ENCODE results near the gene FOSB. TPM values are rescaled to one million over a fixed set of nuclear protein-coding genes. Genes with fewer than 3 reads are reported as not detected.
A peak's percentile ranks its signal among the peaks of the same experiment; 100 is the strongest.

FOSB gene
- total and polyA plus RNA-seq, 5 experiments from 2014 or later: 3.5 to 11.4 (median 10.2) TPM

DNA sequence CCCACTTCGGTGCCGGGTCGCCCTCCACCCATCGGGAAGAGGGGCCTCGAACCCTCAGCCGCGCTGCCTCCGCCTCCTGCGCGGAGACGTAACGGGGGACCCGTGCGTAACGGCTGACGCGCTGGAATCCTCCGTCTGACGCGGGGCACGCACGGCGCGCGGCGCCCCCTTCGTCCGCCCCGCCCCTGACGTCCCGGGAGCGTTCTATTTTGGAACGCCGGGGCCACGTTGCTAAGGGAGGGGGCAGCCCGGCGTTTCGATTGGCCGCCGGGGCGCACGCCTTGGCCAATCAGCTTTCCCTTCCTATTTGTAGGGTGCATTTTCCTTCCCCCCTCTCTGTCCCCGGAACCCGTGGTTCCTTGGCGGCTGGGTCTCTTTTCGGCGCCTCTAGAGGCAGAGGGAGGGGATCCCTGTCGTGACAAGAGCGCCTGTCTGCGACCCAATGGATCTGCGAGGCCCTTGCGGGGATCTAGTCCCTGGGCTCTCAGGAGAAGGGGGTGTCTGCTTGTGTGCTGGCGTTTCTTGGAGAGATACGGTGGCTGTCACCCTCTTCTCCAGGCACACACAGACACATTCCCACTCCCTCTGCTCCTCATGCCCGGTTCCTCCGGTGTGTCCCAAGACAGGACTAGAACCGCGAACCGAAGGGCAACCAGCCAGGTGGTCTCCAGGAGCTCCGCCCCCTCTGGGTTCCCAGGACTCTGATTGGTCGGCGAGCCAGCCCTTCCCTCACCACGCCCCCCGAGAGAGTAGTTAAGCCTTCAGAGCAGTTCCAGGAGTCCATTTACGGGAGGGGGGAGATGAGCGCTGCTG, 1.5 kb downstream of the FOSB start:
- peaks cover 25 to 66% (median 41%) of the 10 kb centered on the region in 4 donors for H3K4me1 Mint-ChIP-seq
- peaks cover 0 to 8% (median 3%) of the 10 kb centered on the region in 3 donors for H3K36me3 Mint-ChIP-seq
- H3K9me3 Mint-ChIP-seq: no peaks in the 10 kb centered on the region
- H3K27me3 Mint-ChIP-seq: peaks cover 7 to 38% (median 16%) of the 10 kb centered on the region in 5 donors
- peak; percentile 51 to 63 for ATAC-seq
- POLR2A ChIA-PET: interaction anchor here (0.5 to 5.6 kb wide), 19 partner anchors 8 to 434 kb away, joined by 3 to 90 read pairs (median 4); partner anchors contain the start of genes RTN2 and SYMPK
- peak overlapping the region; percentile 86 to 100 (median 99) for H3K27ac Mint-ChIP-seq
- peak overlapping the region; percentile 91 to 98 (median 94) for H3K4me3 Mint-ChIP-seq
- DNase-seq: peak; percentile 66 to 98 (median 94)

- no peaks in the 10 kb centered on the region for H3K9me3 Mint-ChIP-seq
- POLR2A ChIA-PET: interaction anchor here (0.6 to 5.6 kb wide), 14 partner anchors 8 to 433 kb away, joined by 3 to 90 read pairs (median 4); no protein-coding TSS in a partner anchor
- peaks cover 31 to 75% (median 45%) of the 10 kb centered on the region in 4 donors for H3K4me1 Mint-ChIP-seq
- ATAC-seq (peak; percentile 2 to 4), DNase-seq (peak in 6 of 10 donors; percentile 18 to 82 (median 57))
- H3K36me3 Mint-ChIP-seq: peaks cover 0 to 8% (median 3%) of the 10 kb centered on the region in 3 donors
- peak overlapping the region; percentile 91 to 98 (median 94) for H3K4me3 Mint-ChIP-seq
- peaks cover 7 to 31% (median 15%) of the 10 kb centered on the region in 5 donors for H3K27me3 Mint-ChIP-seq
- peak overlapping the region; percentile 86 to 100 (median 99) for H3K27ac Mint-ChIP-seq
These were observed 2.4 kb downstream of the FOSB start for GRCh38 chr19:45469945-45470761.

GRCh38 chr19:45470762-45471081, 2.9 kb downstream of the FOSB start:
- DNase-seq (peak in 2 of 10 donors; percentile 28 to 36), ATAC-seq (no peak)
- POLR2A ChIA-PET: interaction anchor here (0.6 to 5.6 kb wide), 2 partner anchors 28 to 228 kb away, joined by 3 to 90 read pairs; no protein-coding TSS in a partner anchor
- H3K4me3 Mint-ChIP-seq: peak overlapping the region; percentile 31 to 98 (median 93)
- H3K36me3 Mint-ChIP-seq: peaks cover 0 to 8% (median 3%) of the 10 kb centered on the region in 3 donors
- H3K27me3 Mint-ChIP-seq: peaks cover 7 to 32% (median 15%) of the 10 kb centered on the region in 5 donors
- peaks cover 35 to 78% (median 48%) of the 10 kb centered on the region in 4 donors for H3K4me1 Mint-ChIP-seq
- no peaks in the 10 kb centered on the region for H3K9me3 Mint-ChIP-seq
- peak overlapping the region in 7 of 10 donors; percentile 47 to 100 (median 99) for H3K27ac Mint-ChIP-seq

DNA sequence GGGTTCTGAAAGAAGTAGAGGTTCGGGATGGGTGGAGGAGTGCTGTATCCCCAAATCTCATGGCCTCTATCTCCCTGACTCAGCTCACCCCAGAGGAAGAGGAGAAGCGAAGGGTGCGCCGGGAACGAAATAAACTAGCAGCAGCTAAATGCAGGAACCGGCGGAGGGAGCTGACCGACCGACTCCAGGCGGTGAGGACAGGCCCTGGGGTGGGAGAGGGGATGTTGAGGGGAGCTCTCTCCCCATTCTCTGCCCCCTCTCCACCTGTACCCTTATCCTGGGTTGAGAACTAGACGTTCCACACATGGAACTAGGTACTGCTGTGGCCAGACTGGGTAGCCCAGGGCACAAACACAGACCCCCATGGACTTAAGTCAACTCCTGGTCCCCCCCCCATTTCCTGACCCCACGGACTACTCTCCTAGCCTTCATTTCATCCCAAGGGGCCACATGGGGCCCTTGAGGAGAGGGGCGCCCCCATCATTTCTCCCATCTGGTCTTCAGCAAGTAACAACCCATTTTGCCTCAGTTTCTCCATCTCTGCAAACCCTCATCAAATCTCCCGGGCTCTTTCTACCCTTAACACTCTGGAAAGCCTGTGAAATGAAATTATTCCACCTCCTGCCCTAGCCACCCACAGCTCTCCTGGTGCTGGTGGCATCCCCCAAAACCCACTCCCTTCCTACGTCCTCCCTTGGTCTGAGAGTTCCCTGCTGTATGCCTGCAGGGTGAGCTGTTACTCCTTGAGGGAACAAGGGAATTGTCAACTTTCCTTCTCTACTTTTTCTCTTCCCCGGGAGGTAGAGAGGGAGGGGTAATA, 3.5 kb downstream of the FOSB start:
- ATAC-seq (no peak), DNase-seq (peak in 4 of 10 donors; percentile 31 to 72 (median 46))
- H3K4me1 Mint-ChIP-seq: peaks cover 34 to 81% (median 49%) of the 10 kb centered on the region in 4 donors
- H3K27ac Mint-ChIP-seq: peak overlapping the region in 9 of 10 donors; percentile 19 to 100 (median 53)
- POLR2A ChIA-PET: interaction anchor here (5.6 kb wide), 1 partner anchor 29 kb away, joined by 90 read pairs; no protein-coding TSS in a partner anchor
- peaks cover 0 to 8% (median 3%) of the 10 kb centered on the region in 3 donors for H3K36me3 Mint-ChIP-seq
- H3K4me3 Mint-ChIP-seq: peak overlapping the region; percentile 27 to 94 (median 92)
- H3K9me3 Mint-ChIP-seq: no peaks in the 10 kb centered on the region
- peaks cover 7 to 32% (median 15%) of the 10 kb centered on the region in 5 donors for H3K27me3 Mint-ChIP-seq

GRCh38 chr19:45471931-45472562, 4.3 kb downstream of the FOSB start:
- peaks cover 0 to 8% (median 3%) of the 10 kb centered on the region in 3 donors for H3K36me3 Mint-ChIP-seq
- peak overlapping the region; percentile 27 to 94 (median 64) for H3K4me3 Mint-ChIP-seq
- ATAC-seq (no peak), DNase-seq (peak in 3 of 10 donors; percentile 19 to 77 (median 24))
- peaks cover 7 to 32% (median 15%) of the 10 kb centered on the region in 5 donors for H3K27me3 Mint-ChIP-seq
- peak overlapping the region in 7 of 10 donors; percentile 19 to 100 (median 63) for H3K27ac Mint-ChIP-seq
- H3K9me3 Mint-ChIP-seq: no peaks in the 10 kb centered on the region
- H3K4me1 Mint-ChIP-seq: peaks cover 38 to 86% (median 51%) of the 10 kb centered on the region in 4 donors
- POLR2A ChIA-PET: no interaction called here

GRCh38 chr19:45472563-45473366, 5.0 kb downstream of the FOSB start:
- Mint-ChIP-seq H3K9me3 (no peaks in the 10 kb centered on the region), H3K4me1 (peaks cover 35 to 86% (median 53%) of the 10 kb centered on the region in 4 donors), H3K27ac (peak overlapping the region in 7 of 10 donors; percentile 19 to 100 (median 54)), H3K36me3 (peaks cover 0 to 8% (median 3%) of the 10 kb centered on the region in 3 donors), H3K27me3 (peaks cover 7 to 32% (median 15%) of the 10 kb centered on the region in 5 donors), H3K4me3 (peak overlapping the region in 9 of 10 donors; percentile 51 to 94 (median 65))
- ATAC-seq (no peak), DNase-seq (peak in 7 of 10 donors; percentile 39 to 78 (median 58))
- POLR2A ChIA-PET: no interaction called here

- Mint-ChIP-seq H3K27me3 (peaks cover 7 to 33% (median 15%) of the 10 kb centered on the region in 5 donors), H3K4me1 (peaks cover 34 to 86% (median 57%) of the 10 kb centered on the region in 4 donors), H3K4me3 (peak overlapping the region in 2 of 10 donors; percentile 55 to 94), H3K27ac (peak overlapping the region in 5 of 10 donors; percentile 27 to 100 (median 75)), H3K9me3 (no peaks in the 10 kb centered on the region), H3K36me3 (peaks cover 0 to 8% (median 3%) of the 10 kb centered on the region in 3 donors)
- POLR2A ChIA-PET: no interaction called here
- peak in 1 of 10 donors; percentile 72 for DNase-seq
- no peak for ATAC-seq
These were observed 5.5 kb downstream of the FOSB start for GRCh38 chr19:45473367-45473681.

DNA sequence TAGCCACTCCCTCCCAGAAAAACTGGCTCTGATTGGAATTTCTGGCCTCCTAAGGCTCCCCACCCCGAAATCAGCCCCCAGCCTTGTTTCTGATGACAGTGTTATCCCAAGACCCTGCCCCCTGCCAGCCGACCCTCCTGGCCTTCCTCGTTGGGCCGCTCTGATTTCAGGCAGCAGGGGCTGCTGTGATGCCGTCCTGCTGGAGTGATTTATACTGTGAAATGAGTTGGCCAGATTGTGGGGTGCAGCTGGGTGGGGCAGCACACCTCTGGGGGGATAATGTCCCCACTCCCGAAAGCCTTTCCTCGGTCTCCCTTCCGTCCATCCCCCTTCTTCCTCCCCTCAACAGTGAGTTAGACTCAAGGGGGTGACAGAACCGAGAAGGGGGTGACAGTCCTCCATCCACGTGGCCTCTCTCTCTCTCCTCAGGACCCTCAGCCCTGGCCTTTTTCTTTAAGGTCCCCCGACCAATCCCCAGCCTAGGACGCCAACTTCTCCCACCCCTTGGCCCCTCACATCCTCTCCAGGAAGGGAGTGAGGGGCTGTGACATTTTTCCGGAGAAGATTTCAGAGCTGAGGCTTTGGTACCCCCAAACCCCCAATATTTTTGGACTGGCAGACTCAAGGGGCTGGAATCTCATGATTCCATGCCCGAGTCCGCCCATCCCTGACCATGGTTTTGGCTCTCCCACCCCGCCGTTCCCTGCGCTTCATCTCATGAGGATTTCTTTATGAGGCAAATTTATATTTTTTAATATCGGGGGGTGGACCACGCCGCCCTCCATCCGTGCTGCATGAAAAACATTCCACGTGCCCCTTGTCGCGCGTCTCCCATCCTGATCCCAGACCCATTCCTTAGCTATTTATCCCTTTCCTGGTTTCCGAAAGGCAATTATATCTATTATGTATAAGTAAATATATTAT, 6.1 kb downstream of the FOSB start:
- DNase-seq: peak in 8 of 10 donors; percentile 24 to 83 (median 44)
- Mint-ChIP-seq H3K4me1 (peaks cover 32 to 88% (median 62%) of the 10 kb centered on the region in 4 donors), H3K36me3 (peaks cover 0 to 8% (median 3%) of the 10 kb centered on the region in 3 donors), H3K27ac (peak overlapping the region in 7 of 10 donors; percentile 41 to 100 (median 60)), H3K4me3 (peak overlapping the region in 7 of 10 donors; percentile 36 to 70 (median 52)), H3K9me3 (peaks cover 0 to 3% (median 0%) of the 10 kb centered on the region in 9 donors), H3K27me3 (peaks cover 7 to 37% (median 15%) of the 10 kb centered on the region in 5 donors)
- POLR2A ChIA-PET: no interaction called here
- ATAC-seq: no peak

DNA sequence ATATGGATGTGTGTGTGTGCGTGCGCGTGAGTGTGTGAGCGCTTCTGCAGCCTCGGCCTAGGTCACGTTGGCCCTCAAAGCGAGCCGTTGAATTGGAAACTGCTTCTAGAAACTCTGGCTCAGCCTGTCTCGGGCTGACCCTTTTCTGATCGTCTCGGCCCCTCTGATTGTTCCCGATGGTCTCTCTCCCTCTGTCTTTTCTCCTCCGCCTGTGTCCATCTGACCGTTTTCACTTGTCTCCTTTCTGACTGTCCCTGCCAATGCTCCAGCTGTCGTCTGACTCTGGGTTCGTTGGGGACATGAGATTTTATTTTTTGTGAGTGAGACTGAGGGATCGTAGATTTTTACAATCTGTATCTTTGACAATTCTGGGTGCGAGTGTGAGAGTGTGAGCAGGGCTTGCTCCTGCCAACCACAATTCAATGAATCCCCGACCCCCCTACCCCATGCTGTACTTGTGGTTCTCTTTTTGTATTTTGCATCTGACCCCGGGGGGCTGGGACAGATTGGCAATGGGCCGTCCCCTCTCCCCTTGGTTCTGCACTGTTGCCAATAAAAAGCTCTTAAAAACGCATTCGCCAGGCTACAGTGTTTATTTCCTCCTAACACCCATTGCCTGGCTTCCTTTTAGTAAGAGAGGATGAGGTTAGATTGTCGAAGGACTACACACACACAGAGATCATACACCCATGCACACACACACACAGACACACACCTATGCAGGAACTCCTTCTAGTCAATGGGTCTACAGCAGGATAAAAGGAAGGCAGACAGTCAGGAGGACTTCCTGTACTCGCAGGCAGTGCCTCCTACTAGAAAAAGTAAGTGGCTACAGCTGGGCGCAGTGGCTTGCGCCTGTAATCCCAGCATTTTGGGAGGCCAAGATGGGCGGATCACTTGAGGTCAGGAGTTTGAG, 7.1 kb downstream of the FOSB start:
- peaks cover 0 to 3% (median 0%) of the 10 kb centered on the region in 9 donors for H3K9me3 Mint-ChIP-seq
- peak in 1 of 2 donors; percentile 9 for ATAC-seq
- peak overlapping the region in 7 of 10 donors; percentile 0 to 100 (median 58) for H3K27ac Mint-ChIP-seq
- peak in 5 of 10 donors; percentile 40 to 82 (median 54) for DNase-seq
- peaks cover 0 to 8% (median 3%) of the 10 kb centered on the region in 3 donors for H3K36me3 Mint-ChIP-seq
- peak overlapping the region in 7 of 10 donors; percentile 5 to 70 (median 52) for H3K4me3 Mint-ChIP-seq
- H3K27me3 Mint-ChIP-seq: peaks cover 7 to 37% (median 15%) of the 10 kb centered on the region in 5 donors
- POLR2A ChIA-PET: no interaction called here
- peaks cover 29 to 88% (median 63%) of the 10 kb centered on the region in 4 donors for H3K4me1 Mint-ChIP-seq
